ENCODE measurements around the gene LRP11.

LRP11 gene

GRCh38 chr6:149888093-149888492, 23.9 kb upstream of the LRP11 start:
- no peak overlapping the region for H2BK12ac ChIP-seq (ENCODE audit: low read length)
- no CpG with 5 or more reads among the region's 9 CpGs for WGBS (ENCODE audit: extremely low coverage, insufficient coverage, insufficient read length)

GRCh38 chr6:149887343-149887742, 23.2 kb upstream of the LRP11 start:
- Histone ChIP-seq H3K23ac (ENCODE audit: low read length) (no peak overlapping the region), H3K4me3 (ENCODE audit: low read depth, low read length) (no peak overlapping the region), H2BK12ac (ENCODE audit: low read length) (no peak overlapping the region), H4K12ac (ENCODE audit: low read depth, low read length) (no peak overlapping the region), H3K27me3 (ENCODE audit: insufficient read depth, low read length) (no peaks in the 10 kb centered on the region), H3K79me2 (ENCODE audit: control insufficient read depth, insufficient read depth, low read length, poor library complexity) (no peaks in the 10 kb centered on the region), H2BK120ac (ENCODE audit: insufficient read depth, low read length, poor library complexity) (no peak overlapping the region), H3K4me1 (ENCODE audit: control insufficient read depth in 1 of 2, insufficient read depth in 2 of 2, low read length in 2 of 2) (no peaks in the 10 kb centered on the region), H3K14ac (ENCODE audit: low read length) (no peak overlapping the region), H3K79me1 (ENCODE audit: low read length) (no peaks in the 10 kb centered on the region), H3K4me2 (ENCODE audit: low read length) (no peak overlapping the region), H3K27ac (ENCODE audit: low read depth, low read length) (no peak overlapping the region), H4K91ac (ENCODE audit: low read depth, low read length) (no peak overlapping the region), H2BK5ac (ENCODE audit: low read depth, low read length, poor library complexity) (no peak overlapping the region), H3K9ac (ENCODE audit: low read length) (no peak overlapping the region), H3K36me3 (ENCODE audit: control insufficient read depth in 1 of 2, insufficient read depth in 2 of 2, low read length in 2 of 2) (no peaks in the 10 kb centered on the region), H2AK5ac (ENCODE audit: low read length) (no peak overlapping the region), H3K18ac (ENCODE audit: low read length) (no peak overlapping the region), H3K9me3 (ENCODE audit: insufficient read depth, low read depth, low read length) (no peaks in the 10 kb centered on the region), H3K4ac (ENCODE audit: low read depth, low read length) (no peak overlapping the region), H4K8ac (ENCODE audit: low read depth, low read length) (no peak overlapping the region), H2AFZ (ENCODE audit: insufficient read depth, low read length, poor library complexity) (no peak overlapping the region)
- DNase-seq: peak; percentile 67 to 73
- WGBS (ENCODE audit: extremely low coverage, insufficient coverage, insufficient read length): no CpG with 5 or more reads among the region's 3 CpGs

More at GRCh38 chr6:149888093-149888492, 23.9 kb upstream of the LRP11 start:
- H3K9me3 ChIP-seq (ENCODE audit: insufficient read depth, low read depth, low read length): no peaks in the 10 kb centered on the region
- no peak overlapping the region for H3K9ac ChIP-seq (ENCODE audit: low read length)
- H2BK120ac ChIP-seq (ENCODE audit: insufficient read depth, low read length, poor library complexity): no peak overlapping the region
- H2AK5ac ChIP-seq (ENCODE audit: low read length): no peak overlapping the region
- no peak for DNase-seq
- no peak overlapping the region for H3K23ac ChIP-seq (ENCODE audit: low read length)
- H3K27me3 ChIP-seq (ENCODE audit: insufficient read depth, low read length): no peaks in the 10 kb centered on the region
- no peak overlapping the region for H4K8ac ChIP-seq (ENCODE audit: low read depth, low read length)
- H3K79me2 ChIP-seq (ENCODE audit: control insufficient read depth, insufficient read depth, low read length, poor library complexity): no peaks in the 10 kb centered on the region
- no peak overlapping the region for H4K12ac ChIP-seq (ENCODE audit: low read depth, low read length)
- H4K91ac ChIP-seq (ENCODE audit: low read depth, low read length): no peak overlapping the region
- no peaks in the 10 kb centered on the region for H3K79me1 ChIP-seq (ENCODE audit: low read length)
- H3K4ac ChIP-seq (ENCODE audit: low read depth, low read length): no peak overlapping the region
- no peaks in the 10 kb centered on the region for H3K4me1 ChIP-seq (ENCODE audit: control insufficient read depth in 1 of 2, insufficient read depth in 2 of 2, low read length in 2 of 2)
- H3K4me3 ChIP-seq (ENCODE audit: low read depth, low read length): no peak overlapping the region
- H3K14ac ChIP-seq (ENCODE audit: low read length): no peak overlapping the region
- H2BK5ac ChIP-seq (ENCODE audit: low read depth, low read length, poor library complexity): no peak overlapping the region
- H3K36me3 ChIP-seq (ENCODE audit: control insufficient read depth in 1 of 2, insufficient read depth in 2 of 2, low read length in 2 of 2): no peaks in the 10 kb centered on the region
- H3K4me2 ChIP-seq (ENCODE audit: low read length): no peak overlapping the region
- no peak overlapping the region for H2AFZ ChIP-seq (ENCODE audit: insufficient read depth, low read length, poor library complexity)
- H3K18ac ChIP-seq (ENCODE audit: low read length): no peak overlapping the region
- no peak overlapping the region for H3K27ac ChIP-seq (ENCODE audit: low read depth, low read length)

GRCh38 chr6:149885888-149886287, 21.7 kb upstream of the LRP11 start:
- no peak overlapping the region for H2AK5ac ChIP-seq (ENCODE audit: low read length)
- H2BK120ac ChIP-seq (ENCODE audit: insufficient read depth, low read length, poor library complexity): no peak overlapping the region
- H3K36me3 ChIP-seq (ENCODE audit: control insufficient read depth in 1 of 2, insufficient read depth in 2 of 2, low read length in 2 of 2): no peaks in the 10 kb centered on the region
- no peaks in the 10 kb centered on the region for H3K79me1 ChIP-seq (ENCODE audit: low read length)
- H3K4me2 ChIP-seq (ENCODE audit: low read length): no peak overlapping the region
- no peaks in the 10 kb centered on the region for H3K79me2 ChIP-seq (ENCODE audit: control insufficient read depth, insufficient read depth, low read length, poor library complexity)
- H3K9ac ChIP-seq (ENCODE audit: low read length): no peak overlapping the region
- H3K23ac ChIP-seq (ENCODE audit: low read length): no peak overlapping the region
- H3K18ac ChIP-seq (ENCODE audit: low read length): no peak overlapping the region
- H4K12ac ChIP-seq (ENCODE audit: low read depth, low read length): no peak overlapping the region
- DNase-seq: peak in 1 of 2 donors; percentile 35
- no peak overlapping the region for H3K27ac ChIP-seq (ENCODE audit: low read depth, low read length)
- H3K4ac ChIP-seq (ENCODE audit: low read depth, low read length): no peak overlapping the region
- WGBS (ENCODE audit: extremely low coverage, insufficient coverage, insufficient read length): no CpG with 5 or more reads among the region's 3 CpGs
- no peak overlapping the region for H3K14ac ChIP-seq (ENCODE audit: low read length)
- no peak overlapping the region for H2BK12ac ChIP-seq (ENCODE audit: low read length)
- H3K27me3 ChIP-seq (ENCODE audit: insufficient read depth, low read length): no peaks in the 10 kb centered on the region
- no peak overlapping the region for H4K8ac ChIP-seq (ENCODE audit: low read depth, low read length)
- H3K4me3 ChIP-seq (ENCODE audit: low read depth, low read length): no peak overlapping the region
- no peaks in the 10 kb centered on the region for H3K4me1 ChIP-seq (ENCODE audit: control insufficient read depth in 1 of 2, insufficient read depth in 2 of 2, low read length in 2 of 2)
- H4K91ac ChIP-seq (ENCODE audit: low read depth, low read length): no peak overlapping the region
- no peak overlapping the region for H2BK5ac ChIP-seq (ENCODE audit: low read depth, low read length, poor library complexity)
- H2AFZ ChIP-seq (ENCODE audit: insufficient read depth, low read length, poor library complexity): no peak overlapping the region
- no peaks in the 10 kb centered on the region for H3K9me3 ChIP-seq (ENCODE audit: insufficient read depth, low read depth, low read length)

- no peak overlapping the region for H3K18ac ChIP-seq (ENCODE audit: low read length)
- H3K4me2 ChIP-seq (ENCODE audit: low read length): no peak overlapping the region
- no peaks in the 10 kb centered on the region for H3K4me1 ChIP-seq (ENCODE audit: control insufficient read depth in 1 of 2, insufficient read depth in 2 of 2, low read length in 2 of 2)
- H2BK12ac ChIP-seq (ENCODE audit: low read length): no peak overlapping the region
- H3K36me3 ChIP-seq (ENCODE audit: control insufficient read depth in 1 of 2, insufficient read depth in 2 of 2, low read length in 2 of 2): no peaks in the 10 kb centered on the region
- no peak overlapping the region for H3K4ac ChIP-seq (ENCODE audit: low read depth, low read length)
- no peaks in the 10 kb centered on the region for H3K27me3 ChIP-seq (ENCODE audit: insufficient read depth, low read length)
- no peak overlapping the region for H3K27ac ChIP-seq (ENCODE audit: low read depth, low read length)
- no peaks in the 10 kb centered on the region for H3K79me1 ChIP-seq (ENCODE audit: low read length)
- H4K12ac ChIP-seq (ENCODE audit: low read depth, low read length): no peak overlapping the region
- no peak overlapping the region for H3K14ac ChIP-seq (ENCODE audit: low read length)
- H3K9me3 ChIP-seq (ENCODE audit: insufficient read depth, low read depth, low read length): no peaks in the 10 kb centered on the region
- no peak overlapping the region for H2AFZ ChIP-seq (ENCODE audit: insufficient read depth, low read length, poor library complexity)
- no peaks in the 10 kb centered on the region for H3K79me2 ChIP-seq (ENCODE audit: control insufficient read depth, insufficient read depth, low read length, poor library complexity)
- H2BK120ac ChIP-seq (ENCODE audit: insufficient read depth, low read length, poor library complexity): no peak overlapping the region
- no peak overlapping the region for H3K23ac ChIP-seq (ENCODE audit: low read length)
- no peak overlapping the region for H4K91ac ChIP-seq (ENCODE audit: low read depth, low read length)
- WGBS (ENCODE audit: extremely low coverage, insufficient coverage, insufficient read length): no CpG with 5 or more reads among the region's 7 CpGs
- H3K9ac ChIP-seq (ENCODE audit: low read length): no peak overlapping the region
- H3K4me3 ChIP-seq (ENCODE audit: low read depth, low read length): no peak overlapping the region
- H2AK5ac ChIP-seq (ENCODE audit: low read length): no peak overlapping the region
- no peak overlapping the region for H4K8ac ChIP-seq (ENCODE audit: low read depth, low read length)
- no peak overlapping the region for H2BK5ac ChIP-seq (ENCODE audit: low read depth, low read length, poor library complexity)
- no peak for DNase-seq
These were observed 20.5 kb upstream of the LRP11 start for GRCh38 chr6:149884617-149885016.
